HG03457 (cell line): ENCODE data around the gene GUCA2A.

Experiments
- ATAC-seq: cut with Tn5 transposase; IDR thresholded peaks from one replicate; pipeline ENCODE4 v1.9.1; 2021; ENCODE audit warnings: moderate number of reproducible peaks; ENCODE audit not compliant: unreplicated experiment

The GUCA2A gene

DNA sequence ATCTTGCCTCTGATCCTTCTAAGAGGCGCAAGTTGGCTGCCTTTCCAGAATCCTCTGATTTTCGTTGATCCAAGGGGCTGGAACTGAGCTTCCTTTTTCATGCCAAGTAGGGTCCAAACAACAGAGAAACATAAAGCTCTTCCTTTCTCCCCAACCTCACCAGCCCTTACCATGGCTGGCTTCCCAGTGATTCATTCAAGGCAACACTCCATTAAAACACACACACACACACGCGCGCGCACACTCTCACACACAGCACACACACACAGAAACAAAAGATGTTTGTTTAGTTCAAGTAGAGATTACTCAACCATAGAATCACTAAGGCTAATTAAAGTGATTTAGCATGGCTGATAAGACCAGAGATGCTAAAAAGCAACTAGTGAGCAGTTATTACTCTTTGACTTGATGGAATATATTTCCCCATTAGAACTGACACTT is 13.0 kb upstream of the GUCA2A start:
- ATAC-seq = no peak

- no peak for ATAC-seq
These were observed 12.5 kb upstream of the GUCA2A start for GRCh38 chr1:42176902-42177519.

GRCh38 chr1:42175314-42176054 is 10.9 kb upstream of the GUCA2A start:
- no peak for ATAC-seq

DNA sequence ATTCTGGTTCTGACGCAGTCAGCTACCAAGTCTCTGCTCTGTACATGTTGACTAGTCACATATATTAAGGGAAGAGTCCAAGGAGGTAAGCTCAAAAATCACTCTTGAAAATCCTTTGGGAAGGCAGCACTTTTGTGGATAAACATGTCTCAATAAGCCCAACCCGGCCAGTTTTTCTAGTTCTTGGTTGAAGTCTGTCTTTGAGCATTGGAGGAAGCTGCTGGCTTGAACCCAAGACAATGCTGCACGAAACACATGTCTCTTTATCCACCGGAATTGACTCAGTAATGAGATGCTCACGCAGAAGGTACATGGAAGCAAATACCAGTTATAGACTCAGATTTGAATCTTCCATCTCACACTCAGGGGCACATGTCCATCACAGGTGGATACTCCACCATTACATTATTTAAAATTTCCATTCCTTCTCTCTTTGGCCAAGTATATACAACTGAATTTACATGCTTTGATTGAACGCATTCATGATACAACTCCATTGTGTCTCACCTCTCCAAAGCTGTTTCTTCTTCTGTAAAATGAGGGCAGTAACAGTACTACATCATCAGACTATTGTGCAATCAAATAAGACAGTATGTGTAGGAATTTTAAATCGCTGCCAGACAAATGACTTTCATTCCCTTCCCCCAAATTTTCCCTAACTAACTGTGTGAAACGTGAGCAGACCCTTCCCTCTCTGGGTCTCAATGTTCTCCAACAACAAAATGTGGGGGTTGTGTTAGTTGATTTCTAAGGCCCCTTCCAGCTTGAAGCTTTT is 9.6 kb upstream of the GUCA2A start:
- ATAC-seq = no peak

- ATAC-seq = no peak
These were observed 8.8 kb upstream of the GUCA2A start for GRCh38 chr1:42173155-42173933.

DNA sequence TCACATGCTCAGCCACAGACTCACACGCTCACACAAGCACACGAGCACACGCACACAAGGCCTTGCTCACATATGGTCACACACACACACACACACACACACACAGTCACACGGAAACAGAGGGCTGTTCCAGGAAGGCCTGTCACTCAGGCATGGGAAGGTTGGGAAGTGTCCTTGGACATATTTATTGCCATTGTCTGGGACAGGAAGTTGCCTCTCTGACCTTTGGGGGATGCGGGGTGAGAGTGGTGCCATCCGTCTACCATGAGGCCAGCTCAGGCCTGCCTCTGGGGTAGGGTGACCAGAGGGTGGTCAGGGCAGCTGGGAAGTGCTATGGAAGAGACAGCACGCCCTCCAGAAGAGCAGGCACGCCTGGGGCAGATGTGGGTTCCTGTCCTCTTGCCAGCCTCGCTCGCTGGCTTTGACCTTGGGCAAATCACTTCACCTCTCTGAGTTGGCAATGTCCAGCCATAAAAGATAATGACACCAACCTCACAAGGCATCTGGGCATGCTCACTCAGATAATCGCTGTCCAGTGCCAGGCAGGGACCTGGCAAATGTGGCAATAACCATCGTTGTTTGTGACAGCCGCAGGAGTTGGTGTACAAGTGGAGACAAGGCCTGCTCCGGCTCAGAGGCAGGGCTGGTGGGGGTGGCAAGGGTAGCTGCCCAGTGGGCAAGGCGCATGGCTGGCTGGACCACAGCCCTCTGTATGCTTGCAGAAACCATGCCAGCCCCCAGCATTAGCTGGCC is 8.0 kb upstream of the GUCA2A start:
- no peak for ATAC-seq

- no peak for ATAC-seq
These were observed 7.2 kb upstream of the GUCA2A start for GRCh38 chr1:42171679-42172266.

DNA sequence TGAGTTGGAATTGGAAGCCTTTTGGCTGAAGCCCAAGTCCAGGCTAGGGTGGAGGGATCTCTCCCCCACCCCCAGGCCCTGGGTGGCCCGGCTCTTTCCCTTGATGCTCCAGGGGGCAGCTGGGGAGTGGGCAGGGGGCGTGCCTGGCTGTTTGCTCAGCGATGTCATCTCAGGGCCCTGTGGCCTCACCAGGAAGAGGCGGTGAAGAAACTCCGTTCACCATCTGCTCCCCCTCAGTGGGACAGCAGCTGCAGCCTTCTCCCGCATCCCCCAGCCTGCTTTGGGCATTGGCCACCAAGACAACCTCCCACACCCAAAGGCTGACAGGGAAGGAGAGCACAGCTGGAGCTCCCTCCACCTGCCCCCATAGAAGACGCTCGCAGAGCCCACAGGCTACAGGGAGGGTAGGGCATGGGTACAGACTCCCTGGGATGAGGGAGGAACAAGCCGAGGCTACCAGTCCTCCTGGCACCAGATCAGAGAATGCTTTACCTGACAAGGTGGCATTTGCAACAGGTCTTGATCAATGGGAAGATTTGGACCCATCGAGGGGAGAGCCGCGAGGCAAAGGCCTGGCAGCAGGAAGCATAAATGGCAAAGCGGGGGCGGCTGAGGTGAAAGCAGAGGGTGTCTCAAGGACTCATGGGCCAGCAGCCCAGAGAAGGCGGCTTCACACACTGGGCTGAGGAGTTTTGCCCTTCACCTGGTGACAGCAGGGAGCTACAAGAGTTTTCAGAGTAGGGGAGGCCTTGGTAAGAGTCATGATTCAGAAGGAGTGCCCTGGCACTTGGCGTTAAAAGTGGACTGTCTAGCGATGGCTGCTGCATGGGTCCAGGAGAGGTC is 6.5 kb upstream of the GUCA2A start:
- no peak for ATAC-seq

- no peak for ATAC-seq
These were observed 4.2 kb upstream of the GUCA2A start for GRCh38 chr1:42168763-42169162.

DNA sequence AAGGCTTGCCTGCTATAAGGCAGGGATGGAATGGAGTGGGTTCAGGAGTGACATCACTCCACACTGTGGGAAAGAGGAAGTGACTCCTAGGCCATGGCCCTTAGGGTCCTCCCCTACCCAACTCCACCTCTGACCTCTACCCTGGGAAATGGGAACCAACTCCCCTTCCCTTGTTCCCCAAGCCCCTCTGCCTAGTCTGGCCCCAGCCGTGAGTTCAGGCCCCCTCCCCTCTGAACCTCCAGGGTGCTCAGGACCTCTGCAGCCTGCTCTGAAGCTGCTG is 3.8 kb upstream of the GUCA2A start:
- ATAC-seq = no peak

DNA sequence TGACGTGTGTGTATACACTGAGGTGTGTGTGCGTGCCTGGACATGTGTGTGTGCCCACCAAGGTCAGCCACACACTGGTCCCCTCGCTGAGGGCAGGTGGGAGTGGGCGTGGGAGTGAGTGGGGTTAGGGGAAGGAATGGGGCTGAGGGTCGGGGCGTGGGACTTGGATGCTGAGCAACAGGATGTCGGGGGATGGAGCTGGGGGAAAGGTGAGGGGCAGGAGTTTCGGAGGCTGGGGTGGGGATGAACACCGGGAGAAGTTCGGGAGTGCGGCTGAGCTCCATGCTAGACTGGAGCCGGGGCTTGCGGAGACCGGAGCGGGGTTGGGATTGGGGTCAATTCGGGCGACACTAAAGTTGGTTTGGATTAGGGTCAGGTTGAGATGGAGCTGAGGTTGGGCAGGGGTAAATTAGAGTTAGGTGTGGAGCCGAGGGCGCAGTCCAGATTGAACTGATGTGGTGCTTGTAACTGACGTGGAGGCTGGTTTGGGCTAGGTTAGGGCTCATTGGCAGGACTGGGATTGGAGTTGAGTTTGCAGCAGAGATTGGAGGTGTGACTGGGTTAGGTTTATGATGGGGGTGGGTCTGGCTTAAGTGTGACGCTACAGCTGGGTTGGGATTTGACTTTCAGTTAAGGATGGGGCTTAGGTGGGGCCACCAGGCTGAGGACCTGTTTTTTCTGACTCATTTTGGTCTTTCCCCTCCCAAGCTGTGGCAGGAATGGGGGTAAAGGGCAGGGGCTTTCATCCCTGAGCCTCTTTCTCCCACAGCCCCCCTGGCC is 3.3 kb upstream of the GUCA2A start:
- no peak for ATAC-seq

GRCh38 chr1:42165511-42166210 is 1.1 kb upstream of the GUCA2A start:
- no peak for ATAC-seq

GRCh38 chr1:42163536-42164503 is 725 bp downstream of the GUCA2A start:
- ATAC-seq = no peak

GRCh38 chr1:42163114-42163513 is 1.4 kb downstream of the GUCA2A start:
- ATAC-seq = no peak

GRCh38 chr1:42162181-42162580 is 2.4 kb downstream of the GUCA2A start:
- ATAC-seq = no peak

DNA sequence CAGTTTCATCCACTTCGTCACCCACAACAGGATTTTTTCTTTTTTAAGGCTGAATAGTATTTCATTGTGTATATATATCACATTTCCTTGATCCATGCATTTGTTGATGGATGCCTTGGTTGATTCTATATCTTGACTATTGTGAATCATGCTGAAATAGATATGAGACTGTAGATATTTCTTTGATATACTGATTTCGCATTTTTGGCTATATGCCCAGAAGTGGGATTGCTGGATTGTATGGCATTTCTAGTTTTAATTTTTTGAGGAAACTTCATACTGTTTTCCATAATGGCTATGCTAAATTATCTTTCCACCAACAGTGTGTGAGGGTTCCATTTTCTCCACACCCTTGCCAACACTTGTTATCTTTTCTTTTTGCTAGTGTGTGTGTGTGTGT is 6.4 kb downstream of the GUCA2A start:
- ATAC-seq = no peak

DNA sequence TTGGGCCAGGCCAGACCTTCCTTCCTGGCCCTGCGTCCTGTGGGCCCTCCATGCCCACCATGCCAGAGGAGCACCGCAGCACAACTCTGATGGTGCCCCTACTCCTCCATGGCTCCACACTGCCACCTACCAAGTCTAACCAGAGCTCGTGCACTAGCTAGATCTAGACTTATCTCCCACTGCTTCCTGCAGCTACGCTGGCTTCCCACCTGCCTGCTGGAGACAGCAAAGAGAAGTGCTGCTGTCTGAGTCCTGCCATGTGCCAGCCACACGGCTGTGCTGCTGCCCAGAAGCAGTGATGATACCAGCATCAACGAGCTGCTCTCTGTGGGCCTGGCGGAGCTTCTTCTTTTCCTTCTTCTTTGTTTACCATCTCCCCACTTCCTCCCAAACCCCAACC is 6.9 kb downstream of the GUCA2A start:
- ATAC-seq = no peak
